Eye (tissue), 1 donor: Measurements from ENCODE around the gene QRFP.
"Not testable (repeated sequence)": the region's sequence is repeated elsewhere in the genome, so short reads cannot be mapped to it uniquely, and the experiment has no call there.

Source experiments
- DNase-seq: peaks from one replicate; pipeline ENCODE4 v3.0.0-alpha.2; 2015

Gene QRFP

DNA sequence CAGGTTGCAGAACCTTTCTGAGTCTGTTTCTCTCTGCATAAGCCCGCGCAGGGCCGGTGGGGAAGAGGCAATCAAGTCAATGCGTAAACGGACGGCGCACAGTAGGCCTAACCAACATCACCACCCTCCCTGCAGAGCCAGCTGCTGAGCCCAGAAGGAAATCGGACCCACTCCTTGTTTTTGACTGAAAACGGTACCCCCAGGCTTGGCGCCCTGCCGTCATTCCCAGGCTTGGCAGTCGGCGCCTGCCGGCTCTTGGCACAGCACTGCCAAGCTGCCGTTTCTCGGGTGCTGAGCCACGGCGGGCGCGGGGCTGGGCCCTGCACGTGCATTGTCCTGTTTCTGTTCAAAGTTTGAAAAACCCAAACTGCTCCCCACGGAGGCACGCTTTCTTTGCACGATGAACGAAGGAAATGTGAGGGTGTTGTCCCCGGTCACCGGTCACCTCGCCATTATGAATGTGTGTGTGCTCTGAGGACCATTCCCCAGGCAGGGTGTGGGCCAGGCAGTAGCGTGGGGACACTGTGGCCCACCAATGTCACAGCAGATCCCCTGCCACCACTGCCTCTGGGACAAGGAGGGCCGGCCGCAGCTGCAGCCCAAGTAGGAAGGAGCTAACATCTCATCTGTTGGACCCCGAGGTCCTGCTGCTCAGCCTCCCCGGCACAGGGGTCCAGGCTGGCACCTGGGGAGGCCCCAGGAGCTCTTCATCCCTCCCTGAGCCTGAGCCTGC is 22.4 kb upstream of the QRFP start:
- DNase-seq: no peak

DNA sequence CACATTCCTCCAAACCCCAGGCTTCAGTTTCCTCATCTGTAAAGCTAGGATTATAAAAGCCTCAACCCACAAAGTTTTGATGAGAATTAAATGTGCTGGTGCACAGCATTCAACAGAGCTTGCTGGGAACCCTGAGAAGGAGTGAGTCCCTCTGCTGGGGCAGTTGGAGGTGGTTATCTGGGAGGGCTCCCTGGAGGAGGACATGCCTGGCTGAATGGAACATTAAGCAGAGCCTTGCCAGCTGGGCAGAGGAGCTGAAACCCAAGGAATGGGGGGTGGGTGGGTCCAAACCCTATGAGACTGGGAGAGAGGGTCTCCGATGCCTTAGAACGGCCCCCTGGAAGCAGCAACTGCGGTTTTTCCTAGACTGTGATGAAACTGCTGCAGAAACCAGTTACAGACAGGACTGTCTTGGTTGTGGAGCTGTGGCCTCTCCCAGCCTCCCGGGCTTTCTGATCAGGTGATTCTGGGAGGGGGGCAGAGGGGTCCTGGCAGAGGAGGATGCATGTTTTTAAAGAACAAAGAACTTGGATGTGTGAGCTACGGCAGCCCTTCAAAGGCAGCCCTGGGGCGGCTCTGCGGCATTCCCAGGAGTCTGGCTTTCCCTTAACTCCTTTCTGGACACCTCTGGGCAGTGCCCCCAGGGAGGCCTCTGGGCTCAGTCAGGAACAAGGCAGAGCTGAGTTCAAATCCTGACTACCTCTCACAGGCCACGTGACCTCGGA is 21.7 kb upstream of the QRFP start:
- no peak for DNase-seq

GRCh38 chr9:130917168-130917960 is 20.8 kb upstream of the QRFP start:
- no peak for DNase-seq

DNA sequence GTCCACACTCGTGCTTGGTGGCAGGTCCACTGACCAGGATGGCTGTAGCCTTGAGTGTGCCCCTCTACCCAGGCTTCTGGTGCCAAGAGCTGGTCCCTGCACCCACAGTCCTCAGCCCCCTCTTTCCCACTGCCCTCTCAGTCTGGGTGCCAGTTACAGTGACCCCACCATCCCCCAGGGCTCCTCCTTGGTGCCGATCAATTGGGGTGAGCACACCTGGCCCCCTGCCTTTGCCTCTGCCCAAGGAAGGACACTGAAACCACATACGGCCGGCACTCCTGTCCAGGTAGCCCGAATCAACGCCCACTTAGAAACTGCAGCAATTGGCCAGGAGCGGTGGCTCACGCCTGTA is 18.5 kb upstream of the QRFP start:
- DNase-seq: no peak

GRCh38 chr9:130914417-130915095 is 17.9 kb upstream of the QRFP start:
- no peak for DNase-seq

DNA sequence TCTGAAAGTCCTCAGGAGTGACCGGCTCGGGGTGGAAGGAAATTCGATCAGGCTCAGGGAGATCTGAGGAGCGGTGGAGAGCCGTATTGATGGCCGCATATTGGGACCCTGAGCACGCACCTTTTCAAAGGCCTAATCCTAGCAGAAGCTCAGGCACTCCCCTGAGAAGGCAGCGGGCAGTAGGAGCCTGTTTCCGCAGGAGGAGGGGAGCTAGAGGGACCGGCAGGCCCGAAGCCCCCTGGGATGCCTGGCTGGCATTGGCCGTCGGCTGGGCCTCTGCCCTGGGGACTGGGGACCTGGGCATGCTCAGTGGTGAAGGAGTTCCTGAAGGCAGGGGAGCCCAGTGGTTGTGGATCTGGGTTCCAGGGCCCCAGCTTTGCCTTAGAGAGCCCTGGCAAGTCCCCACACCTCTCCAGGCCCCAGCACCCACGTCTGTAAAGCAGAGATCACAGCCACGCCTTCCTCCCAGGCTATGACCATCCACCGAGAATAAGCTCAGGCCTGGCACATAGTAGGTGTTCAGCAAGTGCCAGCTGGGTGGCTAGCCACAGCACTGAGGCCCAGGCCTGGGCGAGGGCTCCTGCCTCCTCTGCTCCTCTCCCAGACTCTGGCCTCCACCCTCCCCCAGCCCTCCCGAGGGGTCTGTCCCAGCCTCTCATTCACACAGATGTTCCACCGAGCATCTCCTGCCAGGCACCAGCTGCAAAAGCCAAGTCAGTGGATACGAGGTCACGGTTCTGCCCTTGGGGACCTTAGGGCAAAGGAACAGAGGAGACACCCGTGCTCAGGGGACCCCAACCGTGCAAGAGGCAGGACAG is 17.2 kb upstream of the QRFP start:
- peak; percentile 43 for DNase-seq

GRCh38 chr9:130912932-130913598 is 16.5 kb upstream of the QRFP start:
- DNase-seq: peak; percentile 76

DNA sequence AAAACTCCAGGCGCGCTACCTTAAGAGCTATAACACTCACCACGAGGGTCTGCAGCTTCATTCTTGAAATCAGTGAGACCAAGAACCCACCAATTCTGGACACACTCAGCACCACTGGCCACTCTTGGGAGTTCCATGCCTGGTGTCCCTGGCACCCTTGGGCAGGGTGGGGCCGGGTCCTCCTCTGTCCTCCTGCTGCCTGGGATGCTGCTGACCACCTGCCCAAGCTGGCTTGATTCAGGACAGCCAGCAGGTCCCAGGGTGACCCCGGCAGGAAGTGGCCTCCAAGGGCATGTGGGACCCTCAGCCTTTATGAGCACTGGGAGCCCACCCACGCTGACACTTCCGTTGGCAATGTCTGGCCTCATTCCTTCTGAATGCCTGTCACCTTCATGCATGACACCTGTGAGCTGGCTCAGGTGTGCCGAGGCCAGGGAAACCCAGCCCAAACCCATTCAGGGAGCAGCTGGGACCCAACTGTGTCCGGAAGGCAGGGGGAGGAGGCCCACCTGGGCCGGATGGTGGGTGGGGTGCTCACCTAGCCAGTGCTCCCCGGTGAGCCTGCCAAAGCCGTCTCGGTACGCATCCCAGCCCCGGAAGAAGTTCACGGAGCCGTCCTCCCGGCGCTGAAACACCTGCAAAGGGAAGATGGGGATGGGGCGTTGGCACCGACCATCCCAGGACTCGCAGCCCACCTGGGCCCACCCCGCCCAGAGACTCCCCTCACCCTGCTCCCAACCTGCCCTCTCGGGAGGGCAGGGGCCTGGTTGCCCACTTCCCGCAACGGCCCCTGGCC is 14.8 kb upstream of the QRFP start:
- no peak for DNase-seq

DNA sequence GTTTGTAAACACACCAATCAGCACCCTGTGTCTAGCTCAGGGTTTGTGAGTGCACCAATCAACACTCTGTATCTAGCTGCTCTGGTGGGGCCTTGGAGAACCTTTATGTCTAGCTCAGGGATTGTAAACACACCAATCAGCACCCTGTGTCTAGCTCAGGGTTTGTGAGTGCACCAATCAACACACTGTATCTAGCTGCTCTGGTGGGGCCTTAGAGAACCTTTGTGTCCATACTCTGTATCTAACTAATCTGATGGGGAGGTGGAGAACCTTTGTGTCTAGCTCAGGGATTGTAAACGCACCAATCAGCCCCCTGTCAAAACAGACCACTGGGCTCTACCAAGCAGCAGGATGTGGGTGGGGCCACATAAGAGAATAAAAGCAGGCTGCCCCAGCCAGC is 14.1 kb upstream of the QRFP start:
- not testable (repeated sequence) for DNase-seq

DNA sequence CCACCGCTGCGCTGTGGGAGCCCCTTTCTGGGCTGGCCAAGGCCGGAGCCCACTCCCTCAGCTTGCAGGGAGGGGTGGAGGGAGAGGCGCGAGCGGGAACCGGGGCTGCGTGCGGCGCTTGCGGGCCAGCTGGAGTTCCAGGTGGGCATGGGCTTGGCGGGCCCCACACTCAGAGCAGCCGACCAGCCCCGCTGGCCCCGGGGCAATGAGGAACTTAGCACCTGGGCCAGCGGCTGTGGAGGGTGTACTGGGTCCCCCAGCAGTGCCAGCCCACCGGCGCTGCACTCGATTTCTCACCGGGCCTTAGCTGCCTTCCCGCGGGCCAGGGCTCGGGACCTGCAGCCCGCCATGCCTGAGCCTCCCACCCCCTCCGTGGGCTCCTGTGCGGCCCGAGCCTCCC is 13.4 kb upstream of the QRFP start:
- not testable (repeated sequence) for DNase-seq

DNA sequence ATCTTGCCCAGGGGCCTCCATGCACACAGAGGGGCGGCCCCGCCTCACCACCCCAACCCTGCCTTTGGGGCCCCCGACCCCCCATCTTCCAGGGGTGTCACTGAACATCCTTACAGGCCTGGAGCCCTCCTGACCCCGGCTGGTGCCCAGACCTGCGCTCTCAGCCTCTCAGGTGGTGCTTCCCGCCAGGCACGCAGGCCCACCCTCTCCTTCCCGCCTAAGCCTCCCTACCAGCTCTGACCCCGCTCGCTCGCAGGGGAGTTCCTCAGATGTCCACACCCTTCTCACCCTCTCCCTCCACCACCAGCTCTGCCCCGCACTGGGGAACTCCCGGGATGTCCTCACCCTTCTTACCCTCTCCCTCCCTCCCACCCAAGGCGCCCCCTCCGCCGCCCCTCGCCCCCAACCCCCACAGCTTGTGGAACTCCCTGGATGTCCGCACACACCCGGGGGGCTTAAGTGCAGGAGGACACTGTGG is 12.3 kb upstream of the QRFP start:
- no peak for DNase-seq

- DNase-seq: no peak
Observed at GRCh38 chr9:130908146-130908877, 11.7 kb upstream of the QRFP start.

DNA sequence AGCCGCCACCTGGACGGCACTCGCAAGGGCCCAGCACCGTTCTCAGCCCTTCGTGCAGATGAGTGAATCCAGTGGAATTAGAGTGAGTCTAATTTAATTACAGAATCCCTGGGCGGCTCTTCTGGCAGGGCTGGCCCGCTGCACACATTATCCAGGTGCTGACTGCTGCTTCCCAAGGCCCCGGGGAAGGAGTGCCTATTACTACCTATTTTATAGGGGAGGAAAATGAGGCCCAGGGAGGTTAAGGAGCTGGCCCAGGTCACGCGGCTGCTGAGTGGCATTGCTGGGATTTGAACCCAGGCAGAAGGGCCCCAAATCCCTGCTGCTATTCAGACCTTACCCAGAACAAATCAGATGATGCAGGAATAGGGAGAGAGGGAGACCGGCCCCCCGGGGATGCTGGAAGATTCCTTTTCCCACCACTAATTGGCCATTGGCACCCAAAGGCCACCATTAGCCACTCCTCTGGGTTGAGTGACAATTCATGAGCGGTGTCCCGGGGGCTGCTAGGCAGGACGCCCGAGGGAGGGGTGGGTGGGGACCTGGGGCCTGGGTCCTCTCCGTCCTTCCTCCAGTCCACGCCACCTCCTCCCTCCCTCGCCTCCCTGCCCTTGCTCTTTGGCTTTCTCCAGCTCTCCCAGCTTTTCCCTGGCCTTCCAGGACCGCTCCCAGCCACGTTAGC is 10.3 kb upstream of the QRFP start:
- DNase-seq: peak; percentile 48

DNA sequence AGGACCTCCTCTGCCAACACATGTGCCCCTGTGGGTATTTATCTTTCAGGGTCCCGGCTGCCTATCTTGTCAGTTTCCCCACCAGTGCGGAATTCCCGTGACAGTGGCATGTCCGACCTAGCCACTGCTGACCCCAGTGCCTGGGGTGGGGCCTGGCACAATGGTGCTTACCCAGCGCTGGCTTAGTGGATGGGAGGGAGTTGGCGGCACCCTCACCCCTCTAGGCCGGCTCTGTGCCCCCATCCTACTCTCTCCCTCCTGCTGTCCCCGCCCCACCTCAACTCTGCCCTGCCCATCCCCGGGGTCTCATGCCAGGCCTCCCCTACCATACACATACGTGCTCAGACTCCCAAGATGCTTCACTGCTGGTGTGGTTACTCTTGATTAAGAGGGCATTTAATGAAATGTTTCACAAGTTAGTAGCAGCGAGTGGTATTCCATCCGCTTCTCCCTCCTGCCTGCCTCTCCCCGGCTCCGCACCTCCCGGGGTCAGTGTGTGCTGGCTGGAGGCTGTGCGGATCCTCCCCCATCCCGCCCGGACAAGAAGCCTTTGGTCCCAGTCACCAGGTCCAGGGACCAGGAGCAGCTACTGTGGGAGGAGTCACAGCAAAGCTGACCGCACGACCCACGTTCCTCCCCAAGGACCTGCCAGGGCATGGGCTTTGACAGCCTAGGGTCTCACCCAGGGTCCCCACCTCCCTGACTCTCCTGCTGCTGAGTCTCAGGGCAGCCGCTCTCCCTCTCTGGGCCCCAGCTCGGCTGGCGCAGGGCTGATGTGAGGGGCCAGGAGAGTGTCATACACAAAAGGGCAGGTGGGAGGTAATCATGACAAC is 9.5 kb upstream of the QRFP start:
- no peak for DNase-seq

- DNase-seq: no peak
Observed at GRCh38 chr9:130905125-130905901, 8.7 kb upstream of the QRFP start.

- DNase-seq: no peak
Observed at GRCh38 chr9:130904070-130905044, 7.7 kb upstream of the QRFP start.
